OCI-LY3 (cell line): ENCODE data around the gene ESYT2.

Source experiments
- H2AFZ ChIP-seq: fragments of 200-600, 300-600 bp; shearing (Covaris generic); 2 replicates; pipeline ENCODE4 v1.6.0; 2014; ENCODE audit warnings: antibody characterized with exemption, low read depth, low read length
- H3K27ac ChIP-seq: fragments of 200-600, 300-600 bp; sonication (generic); 2 replicates; pipeline ENCODE4 v1.5.1; 2014; ENCODE audit warnings: mild to moderate bottlenecking, low read length, moderate library complexity, mixed read lengths
- H3K27me3 ChIP-seq: fragments of 200-600, 300-600 bp; sonication (generic); 2 replicates; pipeline ENCODE4 v1.6.1; 2014; ENCODE audit warnings: low read depth, low read length, mixed read lengths
- H3K36me3 ChIP-seq: fragments of 200-600, 300-600 bp; sonication (generic); replicated peaks from 2 replicates; pipeline ENCODE3; 2014; ENCODE audit warnings: low read depth, low read length, mixed read lengths
- H3K4me1 ChIP-seq: fragments of 300-600, 200-600 bp; sonication (generic); 2 replicates; pipeline ENCODE4 v1.6.1; 2014; ENCODE audit warnings: low read length, mixed read lengths
- H3K4me2 ChIP-seq: fragments of 200-600, 300-600 bp; sonication (generic); 2 replicates; pipeline ENCODE4 v1.6.1; 2014; ENCODE audit warnings: low read length, mixed read lengths
- H3K4me3 ChIP-seq: fragments of 300-600, 200-600 bp; sonication (generic); 2 replicates; pipeline ENCODE4 v1.5.1; 2014; ENCODE audit warnings: antibody characterized with exemption, mild to moderate bottlenecking, low read length, moderate library complexity
- H3K79me2 ChIP-seq: fragments of 300-600, 200-600 bp; shearing (Covaris generic); 2 replicates; pipeline ENCODE4 v1.6.1; 2014; ENCODE audit warnings: mild to moderate bottlenecking, low read length, mixed read lengths
- H3K9ac ChIP-seq: fragments of 300-600, 200-600 bp; shearing (Covaris generic); 2 replicates; pipeline ENCODE4 v1.6.0; 2014; ENCODE audit warnings: mild to moderate bottlenecking, low read length, moderate library complexity
- H3K9me3 ChIP-seq: fragments of 200-600, 300-600 bp; shearing (Covaris generic); 2 replicates; pipeline ENCODE4 v1.6.1; 2014; ENCODE audit warnings: low read length, mixed read lengths; ENCODE audit not compliant: insufficient read depth
- H4K20me1 ChIP-seq: fragments of 200-600, 300-600 bp; sonication (generic); 2 replicates; pipeline ENCODE4 v1.6.1; 2016; ENCODE audit warnings: low read length, mixed read lengths; ENCODE audit not compliant: insufficient read depth
- CTCF ChIP-seq: fragments of 200-600, 300-600 bp; sonication (generic); IDR thresholded peaks from 2 replicates; pipeline ENCODE4 v1.5.1; 2014; ENCODE audit warnings: antibody characterized with exemption, low read length, low read depth
- EZH2phosphoT487 ChIP-seq: fragments of 200-600 bp; shearing (Covaris generic); IDR thresholded peaks from 2 replicates; pipeline ENCODE4 v1.6.1; 2018; ENCODE audit warnings: antibody characterized with exemption, mixed run types, low read depth

The ESYT2 gene

GRCh38 chr7:158781217-158781973 lies 47.9 kb downstream of the ESYT2 start:
- H3K27me3 ChIP-seq, result no peaks in the 10 kb centered on the region
- peaks cover 33% of the 10 kb centered on the region for H3K36me3 ChIP-seq
- H3K4me1 ChIP-seq, result no peaks in the 10 kb centered on the region
- no peak overlapping the region for H3K27ac ChIP-seq
- H2AFZ ChIP-seq, result no peak overlapping the region
- no peak overlapping the region for H3K9ac ChIP-seq
- no peak overlapping the region for H3K4me2 ChIP-seq
- TF ChIP-seq CTCF (no peak), EZH2phosphoT487 (no peak)
- H3K9me3 ChIP-seq, result no peaks in the 10 kb centered on the region
- H3K79me2 ChIP-seq, result no peaks in the 10 kb centered on the region
- H4K20me1 ChIP-seq, result no peaks in the 10 kb centered on the region
- no peak overlapping the region for H3K4me3 ChIP-seq

GRCh38 chr7:158779061-158780000 lies 50.0 kb downstream of the ESYT2 start:
- no peaks in the 10 kb centered on the region for H4K20me1 ChIP-seq
- no peak overlapping the region for H3K27ac ChIP-seq
- H2AFZ ChIP-seq, result no peak overlapping the region
- H3K27me3 ChIP-seq, result no peaks in the 10 kb centered on the region
- TF ChIP-seq CTCF, result no peak
- no peak for TF ChIP-seq EZH2phosphoT487
- peaks cover 33% of the 10 kb centered on the region for H3K36me3 ChIP-seq
- no peak overlapping the region for H3K9ac ChIP-seq
- H3K4me1 ChIP-seq, result no peaks in the 10 kb centered on the region
- H3K4me3 ChIP-seq, result no peak overlapping the region
- H3K4me2 ChIP-seq, result no peak overlapping the region
- H3K79me2 ChIP-seq, result no peaks in the 10 kb centered on the region
- H3K9me3 ChIP-seq, result no peaks in the 10 kb centered on the region

- H3K9me3 ChIP-seq, result no peaks in the 10 kb centered on the region
- no peak overlapping the region for H3K4me3 ChIP-seq
- H3K4me2 ChIP-seq, result no peak overlapping the region
- peaks cover 33% of the 10 kb centered on the region for H3K36me3 ChIP-seq
- no peak overlapping the region for H3K9ac ChIP-seq
- no peaks in the 10 kb centered on the region for H4K20me1 ChIP-seq
- TF ChIP-seq CTCF (no peak), EZH2phosphoT487 (no peak)
- H3K79me2 ChIP-seq, result no peaks in the 10 kb centered on the region
- no peak overlapping the region for H2AFZ ChIP-seq
- H3K27me3 ChIP-seq, result no peaks in the 10 kb centered on the region
- H3K27ac ChIP-seq, result no peak overlapping the region
- no peaks in the 10 kb centered on the region for H3K4me1 ChIP-seq
These were observed 50.8 kb downstream of the ESYT2 start for GRCh38 chr7:158778471-158778870.

GRCh38 chr7:158777793-158778192 lies 51.5 kb downstream of the ESYT2 start:
- Histone ChIP-seq H3K4me3 (no peak overlapping the region), H3K9ac (no peak overlapping the region), H3K27me3 (no peaks in the 10 kb centered on the region), H3K9me3 (no peaks in the 10 kb centered on the region), H3K79me2 (no peaks in the 10 kb centered on the region), H4K20me1 (no peaks in the 10 kb centered on the region), H2AFZ (no peak overlapping the region), H3K27ac (no peak overlapping the region), H3K4me1 (no peaks in the 10 kb centered on the region), H3K4me2 (no peak overlapping the region), H3K36me3 (peaks cover 33% of the 10 kb centered on the region)
- no peak for TF ChIP-seq CTCF
- TF ChIP-seq EZH2phosphoT487, result no peak
